HG03558 (cell line): ENCODE results near the gene PROX2.

Experiments used
- ATAC-seq: cut with Tn5 transposase; IDR thresholded peaks from one replicate; pipeline ENCODE4 v1.9.1; 2021; ENCODE audit warnings: moderate number of reproducible peaks; ENCODE audit not compliant: unreplicated experiment; ENCODE audit errors: extremely low read depth

PROX2 gene

DNA sequence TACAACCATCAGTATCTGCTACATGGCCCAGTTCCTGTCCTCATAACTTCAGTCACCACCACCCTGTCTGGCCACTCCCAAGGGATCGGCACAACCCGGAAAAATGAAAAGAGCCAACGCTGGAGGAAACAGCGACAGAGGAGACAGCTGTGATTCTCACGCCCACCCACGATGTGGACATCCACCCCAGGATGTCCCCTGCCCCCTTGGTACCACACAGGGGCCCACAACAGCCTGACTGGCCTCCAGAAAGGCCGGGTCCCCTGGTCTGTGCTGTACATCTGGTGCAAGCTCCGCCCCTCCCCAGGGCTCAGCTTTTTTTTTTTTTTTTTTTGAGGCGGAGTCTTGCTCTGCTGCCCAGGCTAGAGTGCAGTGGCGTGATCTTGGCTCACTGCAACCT, 34.6 kb upstream of the PROX2 start:
- ATAC-seq = no peak

DNA sequence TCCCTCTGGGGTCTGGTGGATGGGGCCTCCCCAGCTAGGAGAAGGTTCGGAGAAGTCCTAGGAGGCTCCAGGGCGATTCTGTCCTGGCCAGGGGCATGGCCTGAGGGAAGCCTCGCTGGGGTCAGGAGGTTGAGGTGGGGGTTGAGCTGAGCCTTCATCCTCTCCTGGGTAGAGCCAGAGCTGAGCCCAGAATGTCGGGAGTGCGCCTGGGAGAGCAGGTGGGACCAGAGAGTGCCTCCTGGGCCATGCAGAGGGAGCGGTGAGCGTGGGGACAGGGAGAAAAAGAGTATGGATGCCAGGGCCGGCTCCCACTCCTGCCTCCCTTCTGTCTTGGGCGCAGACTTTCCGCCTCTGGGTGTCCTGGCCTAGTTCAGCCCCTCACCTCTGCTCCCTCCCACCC, 34.0 kb upstream of the PROX2 start:
- no peak for ATAC-seq

DNA sequence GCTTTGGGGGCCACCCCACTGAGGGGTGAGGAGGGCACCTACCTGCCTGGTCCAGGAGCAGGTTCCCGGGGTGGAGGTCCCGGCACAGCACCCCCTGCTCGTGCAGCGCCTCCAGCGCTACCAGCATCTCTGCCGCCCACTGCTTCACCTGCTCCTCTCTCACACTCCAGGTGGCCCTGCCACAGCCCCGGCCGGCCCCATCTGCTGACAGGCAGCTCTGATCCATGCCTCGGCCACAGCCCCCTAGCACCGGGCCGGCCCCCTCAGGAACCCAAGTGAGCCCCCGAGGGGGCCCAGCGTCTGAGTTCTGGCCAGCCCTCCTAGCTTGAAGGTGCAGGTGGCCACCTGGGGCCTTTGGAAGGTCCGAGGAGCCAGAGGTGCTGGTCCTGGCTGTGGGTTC, 33.6 kb upstream of the PROX2 start:
- no peak for ATAC-seq

DNA sequence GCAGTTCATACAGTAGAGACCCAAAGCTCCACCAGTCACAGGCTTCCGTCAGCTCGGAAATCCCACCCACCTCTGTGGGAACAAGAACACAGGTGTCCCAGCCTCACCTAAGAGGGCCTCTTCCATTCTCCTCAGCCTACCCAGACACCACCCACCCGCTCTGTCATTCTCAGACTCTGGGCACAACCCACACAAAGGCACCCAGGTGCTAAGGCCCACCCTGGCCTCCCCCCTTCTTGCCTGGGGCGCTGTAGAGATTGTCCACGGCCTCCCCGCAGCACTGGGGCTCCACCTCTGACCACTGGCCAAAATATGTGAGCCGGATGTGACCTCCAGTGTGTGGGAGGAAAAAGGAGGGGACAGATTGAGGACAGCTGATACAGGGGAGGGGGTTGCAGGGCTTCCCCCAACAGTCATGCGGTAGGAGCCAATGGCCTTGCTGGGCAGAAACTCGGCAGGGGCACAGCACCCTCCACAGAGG, 33.0 kb upstream of the PROX2 start:
- ATAC-seq = no peak

DNA sequence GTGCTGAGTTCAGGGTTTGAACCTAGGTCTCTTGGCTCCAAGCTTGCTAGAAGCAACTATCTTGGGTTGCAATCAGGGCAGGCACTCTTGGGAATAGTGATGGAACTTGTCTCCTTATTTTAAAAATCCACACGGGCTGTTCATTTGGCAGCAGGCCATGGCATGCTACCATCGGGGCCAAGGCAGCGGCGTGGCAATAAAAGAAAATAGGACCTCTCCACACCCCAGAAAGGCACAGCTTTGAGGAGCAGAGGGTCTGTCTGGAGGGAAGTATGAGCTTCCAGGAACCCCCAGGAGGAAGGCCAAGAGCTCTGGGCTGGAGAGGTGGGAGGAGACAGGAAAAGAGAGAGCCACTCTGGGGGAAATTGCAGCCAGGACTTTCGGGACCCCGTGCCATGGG, 31.8 kb upstream of the PROX2 start:
- ATAC-seq = no peak

DNA sequence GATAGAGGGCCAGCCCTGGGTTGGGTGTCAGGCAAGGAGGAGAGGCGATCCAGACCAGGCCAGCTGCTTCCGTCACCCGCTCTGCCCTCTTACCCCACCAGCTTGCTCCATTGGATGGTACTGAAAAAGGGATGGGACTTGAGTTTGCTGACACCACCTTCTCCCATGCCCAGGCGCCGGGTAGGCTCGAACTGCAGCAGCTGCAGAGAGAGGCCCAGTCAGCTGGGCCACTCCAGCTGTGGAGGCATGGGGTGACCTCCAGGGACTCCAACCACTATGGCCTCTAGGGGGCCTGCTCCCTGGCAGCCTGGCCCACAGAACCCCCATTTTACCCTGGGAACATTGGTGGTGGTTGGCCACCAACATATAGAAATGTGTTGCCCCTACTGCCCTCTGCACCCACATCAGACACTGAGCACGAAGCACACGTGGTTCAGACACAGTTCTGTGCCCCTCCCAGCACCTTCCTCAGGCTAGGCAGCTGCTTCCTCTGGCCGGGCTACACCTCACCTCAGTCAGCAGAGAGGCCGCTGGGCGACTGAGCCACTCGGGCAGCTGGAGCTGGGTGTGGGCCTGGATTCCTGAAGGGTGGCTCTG, 31.1 kb upstream of the PROX2 start:
- ATAC-seq = no peak

DNA sequence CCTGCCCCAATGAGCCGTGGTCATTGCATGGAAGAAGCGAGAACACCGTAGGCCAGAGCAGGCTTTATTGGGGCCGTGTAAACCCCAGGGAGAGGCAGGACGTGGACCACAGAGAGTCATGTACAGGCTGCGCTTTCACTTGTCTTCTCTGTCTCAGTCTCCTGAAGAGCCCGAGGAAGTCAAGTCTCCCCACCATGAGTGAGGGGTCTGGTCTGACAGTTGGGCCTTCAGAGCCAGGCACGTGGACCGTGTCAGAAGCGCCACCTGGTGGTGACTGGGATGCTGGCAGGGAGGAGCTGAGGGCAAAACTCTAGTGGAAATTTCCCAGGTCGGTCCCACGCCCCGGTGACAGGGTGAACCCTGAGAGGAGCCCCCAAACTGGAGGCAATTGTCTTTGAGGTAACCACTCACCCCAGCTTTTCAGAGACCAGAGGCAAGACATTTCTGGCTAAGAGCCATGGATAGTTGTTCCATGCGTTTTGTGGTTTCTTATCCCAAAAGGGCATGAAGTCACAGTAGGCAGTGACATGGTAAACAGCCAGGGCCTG, 29.7 kb upstream of the PROX2 start:
- no peak for ATAC-seq

DNA sequence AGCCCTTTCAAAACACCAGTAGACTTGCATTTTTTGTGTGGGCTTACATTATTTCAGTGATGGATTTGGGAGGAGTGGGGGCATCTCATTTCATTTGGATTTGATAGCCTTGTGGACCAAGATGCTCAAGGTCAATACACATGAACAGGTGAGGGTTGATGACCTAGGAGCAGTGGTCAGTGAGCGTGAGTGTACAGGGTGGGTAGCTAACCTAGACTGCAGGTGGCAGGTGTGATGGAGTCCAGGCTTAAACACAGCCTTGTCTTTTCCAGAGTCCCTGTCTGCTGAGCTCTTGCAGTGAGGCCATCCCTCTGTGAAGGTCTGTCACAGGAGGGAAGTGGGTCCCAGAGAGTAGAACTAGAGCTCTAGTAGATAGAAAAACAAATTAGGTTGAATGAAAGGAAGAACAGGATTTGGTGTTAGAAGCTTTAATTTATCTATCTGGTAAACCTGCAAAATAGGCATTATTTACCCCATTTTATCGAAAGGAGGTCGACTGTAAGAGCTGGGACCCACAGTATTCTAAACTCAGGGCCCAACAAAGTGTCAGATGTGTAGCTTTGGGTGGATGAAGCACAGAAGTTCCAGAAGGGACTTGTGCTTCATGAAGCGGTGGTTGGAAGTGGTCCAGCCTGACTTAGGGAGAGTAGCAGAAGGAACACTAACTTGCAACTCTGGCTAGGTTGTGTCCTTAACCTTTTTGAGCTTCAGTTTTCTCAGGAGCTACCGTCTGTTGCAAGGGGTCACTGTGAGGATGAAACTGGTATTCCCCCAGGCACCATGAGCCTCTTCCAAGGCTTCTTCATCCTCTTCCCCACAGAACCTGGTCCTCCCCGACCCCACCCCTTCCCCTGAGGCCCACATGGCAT, 28.9 kb upstream of the PROX2 start:
- no peak for ATAC-seq

DNA sequence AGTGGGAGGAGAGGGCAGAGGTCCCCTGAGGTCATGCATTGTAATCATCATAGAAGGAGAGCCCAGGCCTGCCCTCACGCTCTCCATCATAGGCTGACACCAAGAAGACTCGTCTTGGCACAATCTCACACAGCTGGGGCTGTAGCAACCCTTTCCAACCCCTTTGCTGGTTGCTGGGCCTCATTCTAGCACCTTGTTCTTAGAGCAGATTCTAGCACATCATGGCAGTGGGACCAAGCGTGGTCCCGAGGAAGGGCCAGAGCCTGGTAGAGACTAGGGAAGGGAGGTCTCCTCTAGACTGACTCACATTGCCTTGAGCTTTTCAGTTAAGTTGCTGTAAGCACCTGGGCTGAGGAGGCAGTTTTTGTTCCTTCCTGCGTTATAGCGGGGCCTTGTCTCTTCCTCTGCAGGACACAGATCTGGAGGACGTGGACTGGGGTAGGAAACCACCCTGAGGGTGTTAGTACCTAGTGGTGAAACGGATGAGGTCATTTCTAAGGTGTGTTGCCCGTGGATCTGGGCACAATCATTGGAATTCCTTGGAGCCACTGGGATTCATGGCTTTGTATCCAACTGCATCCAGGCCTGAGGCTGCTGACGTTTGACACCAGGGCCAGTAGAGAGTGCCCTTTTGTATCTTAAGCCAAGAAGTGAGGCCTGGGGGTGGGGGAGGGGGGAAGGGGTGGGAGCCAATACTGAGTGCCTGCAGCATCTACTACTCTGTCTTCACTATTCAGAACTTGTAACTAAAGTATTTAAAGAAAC, 27.2 kb upstream of the PROX2 start:
- no peak for ATAC-seq

DNA sequence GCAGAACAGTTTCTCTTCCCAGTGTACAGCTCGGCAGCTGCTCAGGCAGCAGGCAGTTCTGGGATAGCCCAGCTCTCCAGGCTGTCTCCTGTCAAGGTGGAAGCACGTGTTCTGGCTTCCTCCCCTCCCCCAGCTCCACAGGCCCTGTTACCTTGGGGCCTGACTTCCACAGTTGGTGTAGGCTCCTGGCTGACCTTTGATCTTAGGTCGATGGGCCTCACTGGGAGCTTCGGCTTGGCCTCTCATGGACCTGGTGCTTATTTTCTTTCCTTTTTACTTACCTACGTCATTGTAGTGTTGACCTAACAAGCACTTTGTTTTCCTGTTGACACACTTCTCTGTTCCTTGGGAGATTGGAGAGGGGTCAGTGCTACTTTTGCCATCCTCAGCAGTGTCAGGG, 22.7 kb upstream of the PROX2 start:
- no peak for ATAC-seq

DNA sequence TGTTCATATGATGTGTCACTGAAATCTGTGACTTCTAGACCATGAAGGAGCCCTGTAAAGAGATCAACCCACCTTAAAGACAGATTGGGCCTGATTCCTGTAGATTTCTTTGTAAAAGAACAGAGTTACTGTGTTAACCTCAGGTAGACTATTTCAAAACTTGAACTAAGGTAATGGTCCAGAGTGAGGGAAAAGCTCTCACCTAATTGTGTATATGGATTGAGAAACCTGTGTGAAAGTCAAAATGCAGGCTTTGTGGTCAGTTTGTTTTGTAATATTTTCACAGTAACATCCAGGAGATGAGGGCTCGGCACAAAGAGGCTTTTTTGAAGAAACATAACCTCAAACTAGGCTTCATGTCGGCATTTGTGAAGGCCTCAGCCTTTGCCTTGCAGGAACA, 22.1 kb upstream of the PROX2 start:
- no peak for ATAC-seq

DNA sequence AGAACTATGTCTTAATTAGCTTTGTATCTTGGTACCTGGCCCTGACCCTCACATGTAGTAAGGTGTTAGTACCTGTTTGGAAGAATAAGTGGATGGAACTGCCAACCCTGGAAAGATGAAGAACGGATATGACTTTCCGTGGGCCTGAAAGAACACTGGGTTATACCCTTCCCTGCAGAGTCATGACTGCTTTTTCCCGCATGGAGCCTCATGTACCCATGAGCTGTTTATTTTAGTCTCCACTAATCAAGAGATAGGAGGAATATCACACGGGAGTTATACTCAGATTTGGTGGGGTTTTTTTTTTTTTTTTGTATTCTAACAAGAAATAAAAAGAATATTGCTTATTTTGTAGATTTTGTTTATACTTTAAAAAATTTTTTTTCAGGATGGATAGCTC, 21.7 kb upstream of the PROX2 start:
- ATAC-seq = no peak

DNA sequence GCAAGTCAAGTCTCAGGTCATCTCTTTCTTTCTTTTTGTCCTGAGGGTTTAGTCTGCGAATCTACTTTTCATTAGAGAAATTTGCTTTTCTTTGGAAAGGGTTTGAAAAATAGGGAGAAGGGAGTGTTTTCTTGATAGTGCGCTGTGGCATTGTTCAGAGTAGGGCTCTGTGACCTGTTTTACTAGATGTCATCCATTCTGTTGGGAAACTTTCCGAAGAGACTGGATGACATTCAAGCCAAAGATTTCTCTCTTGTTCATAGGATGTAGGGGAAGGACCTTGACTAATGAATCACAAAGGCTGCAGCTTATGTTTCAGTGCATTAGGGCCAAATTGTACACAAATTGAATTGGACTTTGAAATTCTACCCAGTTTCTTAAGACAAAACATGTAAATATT, 20.5 kb upstream of the PROX2 start:
- no peak for ATAC-seq

DNA sequence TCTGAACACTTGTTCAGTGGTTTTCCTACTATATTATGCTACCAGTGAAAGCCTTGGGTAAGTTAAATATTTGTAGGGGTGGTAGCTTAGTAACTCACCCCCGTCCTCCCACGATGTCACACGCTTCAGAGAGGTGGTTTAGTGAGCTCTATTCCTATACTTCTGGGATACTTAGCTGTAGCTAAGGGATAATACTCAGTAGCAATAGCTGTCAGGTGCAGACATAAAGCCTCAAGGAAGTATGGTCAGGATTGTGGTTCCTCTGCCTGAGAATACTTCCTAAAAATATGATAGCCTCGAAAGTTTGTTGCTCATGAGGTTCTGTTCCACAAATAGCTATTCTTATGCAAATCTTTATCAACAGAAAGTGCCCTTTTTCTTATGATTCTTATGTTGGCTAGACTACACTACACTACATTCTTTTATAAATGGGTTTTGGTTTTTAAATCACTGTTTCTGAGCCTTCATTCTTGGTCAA, 17.7 kb upstream of the PROX2 start:
- ATAC-seq = no peak

DNA sequence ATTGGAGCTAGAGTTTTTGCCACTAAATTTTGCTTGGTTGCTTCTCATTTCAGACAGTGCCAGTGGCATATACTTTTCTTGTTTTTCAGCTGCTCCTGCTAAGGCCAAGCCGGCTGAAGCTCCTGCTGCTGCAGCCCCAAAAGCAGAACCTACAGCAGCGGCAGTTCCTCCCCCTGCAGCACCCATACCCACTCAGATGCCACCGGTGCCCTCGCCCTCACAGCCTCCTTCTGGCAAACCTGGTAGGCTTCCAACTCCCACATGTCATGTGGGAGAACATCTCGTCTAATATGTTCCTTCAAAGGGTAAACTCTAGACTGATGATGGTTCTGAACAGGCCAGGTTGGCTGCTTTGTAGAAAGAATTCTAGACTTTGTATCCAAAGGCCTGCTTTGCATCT, 16.8 kb upstream of the PROX2 start:
- ATAC-seq = no peak

DNA sequence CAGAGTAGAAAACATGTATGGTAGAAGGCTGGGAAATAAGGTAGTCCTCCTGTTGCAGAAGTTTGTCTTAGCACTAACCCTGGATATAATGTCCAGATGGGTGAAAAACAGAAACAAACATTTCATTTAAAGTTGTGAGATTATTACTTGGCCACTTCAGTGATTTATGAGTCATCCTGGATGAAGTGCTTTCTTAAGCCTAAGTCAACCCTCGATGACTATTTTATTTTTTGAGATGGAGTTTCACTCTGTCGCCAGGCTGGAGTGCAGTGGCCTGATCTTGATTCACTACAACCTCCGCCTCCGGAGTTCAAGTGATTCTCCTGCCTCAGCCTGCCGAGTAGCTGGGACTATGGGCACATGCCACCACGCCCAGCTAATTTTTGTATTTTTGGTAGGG, 15.9 kb upstream of the PROX2 start:
- no peak for ATAC-seq

DNA sequence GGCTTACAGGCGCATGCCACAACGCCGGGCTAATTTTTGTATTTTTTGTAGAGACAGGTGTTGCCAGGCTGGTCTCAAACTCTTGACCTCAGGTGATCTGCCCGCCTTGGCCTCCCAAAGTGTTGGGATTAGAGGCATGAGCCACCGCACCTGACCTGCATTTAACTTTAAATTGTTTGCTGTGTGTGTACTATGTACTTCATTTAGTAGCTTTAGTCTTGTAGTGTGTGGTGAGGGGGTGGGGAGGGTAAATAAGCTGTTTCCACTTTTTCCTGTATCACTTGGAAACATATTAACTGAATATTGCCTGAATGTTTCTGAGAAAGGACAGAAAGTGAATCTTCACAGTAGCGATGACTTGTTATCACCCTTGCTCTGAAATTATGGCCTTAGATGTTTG, 14.3 kb upstream of the PROX2 start:
- no peak for ATAC-seq

DNA sequence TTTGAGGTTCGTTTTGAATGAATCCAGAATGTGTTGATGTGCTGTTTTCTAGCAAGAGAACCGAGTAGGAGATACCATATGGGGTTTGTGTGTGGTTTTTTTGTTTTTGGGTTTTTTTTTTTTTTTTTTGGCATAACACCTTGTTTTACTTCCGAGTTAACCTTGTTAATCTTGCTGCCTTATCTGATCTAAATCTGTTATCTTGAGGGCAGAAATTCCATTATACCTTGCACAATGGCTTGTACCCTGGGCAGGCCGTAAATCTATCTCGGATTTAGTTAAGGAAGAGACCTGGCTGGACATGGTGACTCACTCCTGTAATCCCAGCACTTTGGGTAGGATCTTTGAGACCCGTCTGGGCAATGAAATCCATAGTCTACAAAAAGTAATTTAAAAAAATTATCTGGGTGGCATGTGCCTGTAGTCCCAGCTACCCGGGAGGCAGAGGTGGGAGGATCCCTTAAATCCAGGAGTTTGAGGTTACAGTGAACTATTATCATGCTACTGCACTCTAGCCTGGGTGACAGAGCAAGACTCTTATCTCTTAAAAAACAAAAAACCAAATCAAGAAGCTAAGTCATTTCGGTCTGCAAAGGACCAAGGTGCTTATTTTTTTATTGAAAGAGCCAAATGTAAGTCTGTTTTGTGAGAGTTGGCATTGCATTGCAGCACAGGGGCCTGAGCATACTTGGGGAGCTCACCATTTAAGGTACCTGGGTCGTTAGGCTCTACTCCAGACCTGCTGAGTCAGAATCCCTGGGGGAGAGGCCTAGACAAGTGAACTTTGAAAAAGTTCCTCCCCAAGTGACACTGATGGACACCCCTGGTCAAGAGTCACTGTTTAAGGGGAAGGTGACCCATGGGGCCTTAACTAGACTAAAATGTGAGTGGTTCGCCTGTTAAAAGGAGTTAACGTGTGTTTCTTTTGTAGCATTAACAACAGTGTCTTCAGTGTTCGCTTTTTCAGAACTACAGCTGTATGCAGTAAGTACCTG, 12.5 kb upstream of the PROX2 start:
- no peak for ATAC-seq

DNA sequence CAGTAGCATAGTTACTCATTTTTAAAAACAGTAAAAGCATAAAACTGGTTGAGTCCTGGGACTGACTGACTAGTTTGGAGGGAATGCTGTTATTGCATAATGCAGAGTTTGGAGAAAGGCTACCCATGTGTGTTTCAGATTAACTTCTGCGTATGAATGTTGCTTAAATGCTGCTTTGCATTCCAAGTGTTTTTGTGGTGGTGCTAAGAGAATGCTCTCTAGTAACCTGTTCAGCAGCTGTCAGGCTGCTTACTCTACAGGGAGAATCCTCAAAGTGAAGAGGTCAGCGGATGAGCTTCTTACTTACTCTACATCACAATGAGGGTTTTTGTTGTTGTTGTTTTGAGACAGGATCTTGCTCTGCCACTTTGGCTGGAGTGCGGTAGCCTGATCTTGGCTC, 10.1 kb upstream of the PROX2 start:
- no peak for ATAC-seq
